ENCODE measurements around the gene GARRE1.

GARRE1 gene

DNA sequence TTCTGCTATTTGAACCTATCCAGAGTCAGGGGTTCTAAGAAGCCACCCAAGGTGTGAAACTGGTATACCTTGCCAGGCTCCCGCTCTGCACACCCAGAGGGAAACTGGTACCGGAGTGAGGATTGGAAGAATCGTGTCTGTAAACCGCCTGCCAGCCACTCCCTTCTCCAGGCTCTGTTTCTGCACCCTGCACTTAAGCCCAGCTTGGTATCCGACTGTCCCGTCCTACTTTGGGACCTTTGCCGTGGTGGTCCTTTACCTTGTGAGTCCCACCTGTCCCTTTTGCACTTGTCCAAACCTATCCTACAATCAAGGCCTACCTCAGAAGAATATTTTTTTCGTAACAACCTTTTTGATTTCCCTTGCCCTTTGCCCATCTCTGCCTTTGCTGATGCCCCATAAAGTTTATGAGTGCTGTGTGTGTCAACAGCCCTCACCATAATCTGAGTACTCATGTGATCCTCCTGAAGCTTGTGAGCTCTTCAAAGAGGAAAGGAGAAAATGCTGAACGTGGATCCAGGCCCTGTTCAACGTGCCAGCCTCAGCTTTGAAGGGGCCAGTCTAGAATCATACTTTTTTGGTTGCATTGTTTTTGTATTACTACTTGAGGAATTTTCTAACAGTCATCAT, 44.7 kb downstream of the GARRE1 start:
- DNase-seq = no peak

DNA sequence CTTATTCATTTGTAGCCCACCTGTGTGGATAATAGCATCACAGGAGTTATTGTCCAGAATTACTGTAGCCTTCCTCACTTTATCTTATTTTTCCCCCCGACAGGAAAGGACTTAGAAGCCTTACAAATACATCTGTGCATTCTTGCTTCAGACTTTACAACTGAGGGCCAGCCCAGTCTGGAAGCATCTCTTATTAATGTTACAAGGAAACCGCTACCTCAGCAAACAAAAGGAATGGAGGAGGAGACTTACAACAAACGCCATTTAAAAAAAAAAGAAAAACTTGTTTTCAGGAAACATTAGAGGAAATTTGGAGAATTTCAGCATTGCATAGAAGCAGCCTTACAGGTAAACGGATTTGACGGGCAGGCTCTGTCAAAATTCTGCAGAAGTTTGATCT, 45.2 kb downstream of the GARRE1 start:
- DNase-seq = no peak

DNA sequence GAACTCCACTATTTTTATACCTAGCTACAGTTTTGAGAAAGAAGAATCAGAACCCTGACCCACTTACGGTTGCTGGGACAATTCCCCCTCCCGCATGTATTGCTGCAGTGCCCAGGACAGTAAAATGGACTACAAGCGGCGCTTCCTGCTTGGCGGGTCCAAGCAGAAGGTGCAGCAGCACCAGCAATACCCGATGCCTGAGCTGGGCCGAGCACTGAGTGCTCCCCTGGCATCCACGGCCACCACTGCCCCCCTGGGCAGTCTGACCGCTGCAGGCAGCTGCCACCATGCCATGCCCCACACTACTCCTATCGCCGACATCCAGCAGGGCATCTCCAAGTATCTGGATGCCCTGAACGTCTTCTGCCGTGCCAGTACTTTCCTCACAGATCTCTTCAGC, 46.0 kb downstream of the GARRE1 start:
- no peak for DNase-seq

DNA sequence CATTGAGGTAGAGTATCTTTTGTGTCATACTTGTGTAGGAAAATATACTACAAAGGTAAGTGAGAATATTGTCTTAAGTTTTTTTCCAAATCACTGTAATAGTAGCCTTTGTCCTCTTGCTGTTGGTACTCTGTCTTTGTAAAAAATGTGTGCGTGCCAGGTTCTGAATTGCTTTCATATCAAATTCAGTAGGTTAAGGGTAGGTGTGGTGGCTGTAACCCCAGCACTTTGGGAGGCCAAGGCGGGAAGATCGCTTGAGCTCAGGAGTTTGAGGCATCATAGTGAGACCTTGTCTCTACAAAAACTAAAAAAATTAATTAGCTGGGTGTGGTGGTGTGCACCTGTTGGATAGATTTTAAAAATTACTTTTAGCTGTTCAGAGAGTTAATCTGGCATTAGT, 46.6 kb downstream of the GARRE1 start:
- no peak for DNase-seq
